ENCODE data around the gene CDRT4. TPM values are rescaled to one million over a fixed set of nuclear protein-coding genes. Genes with fewer than 3 reads are reported as not detected.
A peak's percentile ranks its signal among the peaks of the same experiment; 100 is the strongest.

The CDRT4 gene
- total and polyA plus RNA-seq, 5 experiments from 2014 or later = 0.84 to 10.6 (median 1.8) TPM

DNA sequence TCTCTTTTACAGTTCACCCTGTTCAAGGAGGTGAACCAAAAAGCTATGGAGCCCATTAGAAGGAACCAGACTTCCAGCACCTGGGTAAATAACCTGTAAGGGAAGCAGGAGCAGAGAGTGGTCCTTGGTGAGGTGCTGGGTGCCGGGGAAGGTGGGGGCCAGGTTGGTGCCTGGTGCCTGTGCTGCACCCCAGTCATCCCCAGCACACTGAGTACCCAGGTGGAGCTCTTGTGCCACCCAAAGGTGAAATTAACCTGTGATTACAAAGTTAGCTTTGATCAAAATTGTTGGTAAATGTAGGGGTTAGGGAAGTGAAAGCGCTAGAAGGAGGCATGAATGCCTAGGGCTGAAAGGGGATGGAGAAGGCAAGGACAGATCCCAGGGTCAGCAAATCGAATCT, 58.6 kb downstream of the CDRT4 start:
- Mint-ChIP-seq H3K27ac (no peak overlapping the region), H3K27me3 (peaks cover 0 to under 1% (median 0%) of the 10 kb centered on the region in 5 donors), H3K4me3 (no peak overlapping the region), H3K9me3 (no peaks in the 10 kb centered on the region), H3K36me3 (no peaks in the 10 kb centered on the region), H3K4me1 (peaks cover 0 to 1% (median 0%) of the 10 kb centered on the region in 4 donors)
- no peak for ATAC-seq
- DNase-seq = no peak
- POLR2A ChIA-PET = no interaction called here

DNA sequence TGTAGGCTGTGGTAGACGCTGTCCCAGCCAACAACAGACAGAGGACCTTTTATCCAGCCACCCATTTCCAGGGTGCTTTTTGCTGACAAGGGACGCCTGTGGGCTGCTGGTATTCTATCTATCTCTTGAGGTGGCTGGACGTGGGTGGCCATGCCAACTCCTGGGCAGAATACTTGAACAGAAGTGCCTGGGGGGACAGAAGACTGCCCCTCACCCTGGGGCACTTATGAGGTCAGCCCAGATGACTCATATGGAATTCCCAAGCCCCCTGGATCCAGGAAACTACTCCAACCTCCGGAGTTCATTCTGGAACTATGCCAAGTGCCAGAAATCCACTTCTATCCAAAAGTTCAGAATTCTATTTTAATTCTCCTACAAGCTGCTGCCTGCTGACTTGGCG, 61.3 kb downstream of the CDRT4 start:
- DNase-seq (no peak), ATAC-seq (no peak)
- Mint-ChIP-seq H3K9me3 (no peaks in the 10 kb centered on the region), H3K27me3 (peaks cover 0 to 12% (median 3%) of the 10 kb centered on the region in 5 donors), H3K4me3 (no peak overlapping the region), H3K27ac (no peak overlapping the region), H3K36me3 (no peaks in the 10 kb centered on the region), H3K4me1 (peaks cover 0 to 1% (median 0%) of the 10 kb centered on the region in 4 donors)
- POLR2A ChIA-PET = no interaction called here

DNA sequence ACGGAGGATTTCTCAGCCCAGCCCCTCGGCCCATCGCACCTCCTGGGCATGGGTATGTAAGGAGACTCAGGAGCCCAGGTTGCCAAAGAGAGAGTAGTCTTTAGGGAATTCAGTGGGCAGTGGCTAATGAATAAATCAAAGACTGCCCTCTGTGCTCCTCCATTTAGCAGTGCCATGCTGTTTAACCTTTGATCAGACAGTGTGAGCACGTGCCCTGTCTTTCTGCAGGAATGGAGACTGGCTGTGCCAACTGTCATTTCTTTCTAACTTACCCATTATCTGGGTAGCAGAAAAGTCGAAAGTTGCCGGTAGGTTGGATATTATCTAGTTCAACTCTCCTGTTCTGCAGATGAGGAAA, 62.4 kb downstream of the CDRT4 start:
- Mint-ChIP-seq H3K36me3 (no peaks in the 10 kb centered on the region), H3K27ac (no peak overlapping the region), H3K4me3 (no peak overlapping the region), H3K27me3 (peaks cover 0 to 12% (median 4%) of the 10 kb centered on the region in 5 donors), H3K9me3 (no peaks in the 10 kb centered on the region), H3K4me1 (peaks cover 0 to 1% (median 0%) of the 10 kb centered on the region in 4 donors)
- POLR2A ChIA-PET = no interaction called here
- DNase-seq = no peak
- no peak for ATAC-seq

DNA sequence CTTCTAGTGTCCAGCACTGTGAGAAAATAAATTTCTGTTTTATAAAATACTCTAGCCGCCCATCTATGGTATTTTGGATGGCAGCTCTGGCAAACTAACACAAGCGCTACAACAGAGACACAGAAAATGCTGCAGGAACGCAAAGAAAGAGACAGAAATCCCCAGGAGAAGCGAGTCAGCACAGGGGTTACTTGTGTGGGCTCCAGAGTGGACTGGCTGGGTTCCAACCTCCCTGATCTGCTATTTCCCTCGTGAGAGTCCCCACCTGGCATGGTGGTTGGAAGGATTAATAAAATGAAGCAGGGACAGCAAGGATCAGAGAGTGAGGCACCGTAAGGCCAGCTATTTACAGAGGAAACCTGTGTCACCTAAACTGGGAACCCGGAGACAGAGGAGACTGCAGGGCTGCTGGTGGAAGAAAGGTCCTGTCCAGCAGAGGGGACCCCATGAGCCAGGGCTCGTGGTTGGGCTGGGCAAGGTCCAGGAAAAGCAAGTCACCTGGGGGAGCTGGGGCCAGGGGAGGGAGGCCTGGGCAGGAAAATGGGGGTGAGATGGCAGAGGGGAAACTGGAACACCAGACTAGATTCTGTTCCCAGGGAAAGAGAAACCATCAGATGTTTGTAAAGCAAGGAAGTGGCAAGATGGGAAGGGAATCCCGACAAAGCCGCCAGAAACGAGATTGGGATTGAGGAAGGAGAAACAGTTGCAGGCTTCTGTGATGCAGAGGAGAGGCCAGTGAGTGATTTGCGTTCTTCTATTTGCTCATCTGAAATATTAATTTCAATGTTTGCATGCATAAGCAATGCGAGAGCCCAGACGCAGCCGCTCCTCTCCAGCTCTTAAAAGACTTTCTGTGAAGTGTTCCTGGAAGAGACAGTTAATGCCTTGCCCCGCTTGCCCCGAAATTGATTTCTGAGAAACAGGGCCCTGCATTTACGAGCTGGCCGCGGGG, 63.0 kb downstream of the CDRT4 start:
- Mint-ChIP-seq H3K4me3 (no peak overlapping the region), H3K27ac (no peak overlapping the region), H3K27me3 (peaks cover 0 to 12% (median 4%) of the 10 kb centered on the region in 5 donors), H3K9me3 (no peaks in the 10 kb centered on the region), H3K4me1 (peaks cover 0 to 1% (median 0%) of the 10 kb centered on the region in 4 donors), H3K36me3 (no peaks in the 10 kb centered on the region)
- POLR2A ChIA-PET = no interaction called here
- ATAC-seq (no peak), DNase-seq (no peak)

DNA sequence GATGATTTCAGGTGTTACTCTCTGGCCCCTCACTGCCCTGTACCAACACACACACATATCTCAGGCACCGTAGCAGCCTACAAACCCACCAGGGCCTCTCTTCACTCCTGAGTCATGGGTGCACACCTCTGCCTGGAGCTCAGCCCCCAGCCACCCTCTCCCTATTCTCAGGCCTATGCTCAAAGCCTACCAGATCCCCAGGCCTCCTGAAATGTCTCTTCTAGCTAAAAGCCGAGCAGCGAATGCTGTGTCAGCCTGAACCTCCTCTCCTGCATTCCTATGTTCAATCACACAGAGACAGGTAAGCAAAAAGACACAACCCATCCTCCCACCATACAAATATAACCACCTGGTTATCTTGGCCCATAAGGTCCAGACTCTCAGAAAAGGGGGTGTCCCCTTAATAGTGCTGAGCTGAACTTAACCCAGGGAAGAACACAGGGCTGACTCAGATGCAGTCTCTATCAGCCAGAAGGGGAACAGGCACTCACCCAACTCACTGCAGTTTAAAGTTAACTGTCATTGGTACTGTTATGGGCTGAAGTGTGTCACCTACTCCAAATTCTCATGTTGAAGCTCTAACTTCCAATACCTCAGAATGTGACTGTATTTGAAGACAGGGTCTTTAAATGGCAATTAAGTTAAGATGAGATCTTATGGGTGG, 64.0 kb downstream of the CDRT4 start:
- Mint-ChIP-seq H3K4me1 (peaks cover 0 to 1% (median 0%) of the 10 kb centered on the region in 4 donors), H3K36me3 (no peaks in the 10 kb centered on the region), H3K9me3 (no peaks in the 10 kb centered on the region), H3K27ac (no peak overlapping the region), H3K27me3 (peaks cover 0 to 15% (median 4%) of the 10 kb centered on the region in 5 donors), H3K4me3 (no peak overlapping the region)
- DNase-seq (no peak), ATAC-seq (no peak)
- POLR2A ChIA-PET = no interaction called here

DNA sequence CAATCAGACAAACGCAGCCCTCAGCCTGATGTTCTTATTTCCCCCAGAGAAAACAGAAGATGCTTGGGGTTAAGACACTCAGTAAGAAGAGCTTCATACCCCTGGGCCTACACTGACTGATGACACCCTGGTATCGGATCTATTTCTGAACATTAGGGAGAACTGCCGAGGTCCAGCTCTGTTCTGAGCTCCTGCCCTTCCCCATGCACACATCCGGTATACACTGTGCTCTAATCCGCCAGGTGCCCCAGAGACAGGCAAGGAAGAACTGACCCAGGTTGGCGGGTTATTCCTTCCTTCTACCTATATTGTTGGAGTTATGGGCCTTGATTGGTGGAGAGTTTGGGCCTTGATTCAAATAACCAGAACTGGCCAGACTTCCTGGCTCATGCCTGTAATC, 68.0 kb downstream of the CDRT4 start:
- POLR2A ChIA-PET = no interaction called here
- ATAC-seq = no peak

DNA sequence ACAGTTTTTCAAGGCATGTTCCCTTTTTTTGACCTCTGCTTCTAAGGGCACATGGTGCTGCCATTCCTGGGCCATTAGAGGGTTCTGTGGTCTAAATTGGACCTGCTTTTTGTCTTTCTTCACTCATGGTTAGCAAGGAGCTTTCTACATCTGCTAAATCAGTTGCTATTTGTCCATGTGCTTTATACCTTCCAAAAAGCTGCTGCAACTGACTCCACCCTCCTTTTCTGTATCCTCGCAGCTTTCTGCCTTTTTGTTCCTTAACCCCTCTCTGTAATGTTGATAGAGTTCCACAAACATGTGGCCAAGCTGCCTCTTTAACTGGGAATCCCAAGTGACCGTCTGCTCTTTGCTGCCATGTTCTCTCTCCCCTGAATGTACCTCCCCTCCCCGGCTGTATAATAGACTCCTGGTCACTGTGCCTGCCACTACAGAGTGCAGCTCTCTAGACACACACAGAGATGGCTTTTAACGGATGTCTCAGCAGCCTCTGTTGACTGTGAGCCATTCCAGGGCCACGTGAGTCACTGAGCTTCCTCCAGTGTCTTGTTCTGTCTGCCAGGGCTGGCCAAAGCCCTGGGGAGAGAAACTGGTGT, 68.6 kb downstream of the CDRT4 start:
- Mint-ChIP-seq H3K9me3 (peaks cover 0 to 4% (median 0%) of the 10 kb centered on the region in 9 donors), H3K27me3 (peaks cover 4 to 31% (median 19%) of the 10 kb centered on the region in 5 donors), H3K36me3 (no peaks in the 10 kb centered on the region), H3K27ac (no peak overlapping the region), H3K4me1 (no peaks in the 10 kb centered on the region), H3K4me3 (no peak overlapping the region)
- DNase-seq (no peak), ATAC-seq (no peak)
- POLR2A ChIA-PET = no interaction called here

More for the DNA sequence above, 68.0 kb downstream of the CDRT4 start:
- peaks cover 4 to 28% (median 16%) of the 10 kb centered on the region in 5 donors for H3K27me3 Mint-ChIP-seq
- no peak for DNase-seq
- H3K4me1 Mint-ChIP-seq = no peaks in the 10 kb centered on the region
- H3K9me3 Mint-ChIP-seq = peaks cover 0 to 4% (median 0%) of the 10 kb centered on the region in 9 donors
- H3K4me3 Mint-ChIP-seq = no peak overlapping the region
- H3K36me3 Mint-ChIP-seq = no peaks in the 10 kb centered on the region
- H3K27ac Mint-ChIP-seq = no peak overlapping the region

DNA sequence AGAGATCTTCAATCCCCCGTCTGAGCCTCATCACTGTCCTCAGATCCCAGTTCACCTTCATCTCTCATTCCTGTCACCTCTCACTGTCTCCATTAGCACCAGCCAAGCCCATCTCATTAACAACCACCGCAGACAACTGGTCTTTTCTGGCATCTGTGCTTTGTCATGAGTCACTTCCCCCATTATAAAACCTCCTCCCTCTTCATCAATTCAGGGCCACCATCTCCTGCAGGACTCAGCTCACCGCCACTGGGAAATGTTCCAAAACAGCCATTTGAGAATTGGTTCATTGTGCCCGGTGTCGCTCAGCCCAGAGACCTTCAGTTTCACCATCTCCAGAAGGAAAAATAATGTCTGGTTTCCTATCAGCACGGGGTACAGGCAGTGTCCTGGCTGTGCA, 69.1 kb downstream of the CDRT4 start:
- no peaks in the 10 kb centered on the region for H3K36me3 Mint-ChIP-seq

DNA sequence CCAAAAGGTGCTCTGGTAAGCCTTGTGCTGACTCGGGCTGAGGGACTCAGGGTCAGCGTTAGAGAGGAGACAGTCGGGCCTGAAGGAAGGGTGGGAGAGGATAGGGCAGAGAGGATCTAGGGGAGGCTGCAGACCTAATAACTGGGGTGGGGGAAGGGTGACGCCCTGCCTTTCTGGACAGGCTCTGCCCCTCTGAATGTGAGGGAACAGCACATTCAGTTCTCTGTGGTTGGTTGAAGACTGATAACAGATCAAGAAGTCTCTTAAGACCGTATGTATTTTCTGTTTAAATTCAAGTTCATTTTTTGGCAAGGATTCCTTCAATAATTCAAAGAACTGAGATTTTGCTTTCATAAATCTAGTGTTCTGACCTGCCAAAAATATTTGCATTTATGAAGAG, 69.8 kb downstream of the CDRT4 start:
- no peaks in the 10 kb centered on the region for H3K36me3 Mint-ChIP-seq
- POLR2A ChIA-PET = no interaction called here
- DNase-seq (no peak), ATAC-seq (no peak)
- no peaks in the 10 kb centered on the region for H3K4me1 Mint-ChIP-seq
- no peak overlapping the region for H3K4me3 Mint-ChIP-seq
- H3K27ac Mint-ChIP-seq = no peak overlapping the region
- H3K9me3 Mint-ChIP-seq = peaks cover 0 to 4% (median 0%) of the 10 kb centered on the region in 9 donors
- peaks cover 9 to 38% (median 21%) of the 10 kb centered on the region in 5 donors for H3K27me3 Mint-ChIP-seq

More for the DNA sequence above, 69.1 kb downstream of the CDRT4 start:
- Mint-ChIP-seq H3K27ac (no peak overlapping the region), H3K4me3 (no peak overlapping the region), H3K27me3 (peaks cover 9 to 37% (median 20%) of the 10 kb centered on the region in 5 donors), H3K9me3 (peaks cover 0 to 4% (median 0%) of the 10 kb centered on the region in 9 donors), H3K4me1 (no peaks in the 10 kb centered on the region)
- DNase-seq = no peak
- POLR2A ChIA-PET = no interaction called here
- ATAC-seq = no peak

DNA sequence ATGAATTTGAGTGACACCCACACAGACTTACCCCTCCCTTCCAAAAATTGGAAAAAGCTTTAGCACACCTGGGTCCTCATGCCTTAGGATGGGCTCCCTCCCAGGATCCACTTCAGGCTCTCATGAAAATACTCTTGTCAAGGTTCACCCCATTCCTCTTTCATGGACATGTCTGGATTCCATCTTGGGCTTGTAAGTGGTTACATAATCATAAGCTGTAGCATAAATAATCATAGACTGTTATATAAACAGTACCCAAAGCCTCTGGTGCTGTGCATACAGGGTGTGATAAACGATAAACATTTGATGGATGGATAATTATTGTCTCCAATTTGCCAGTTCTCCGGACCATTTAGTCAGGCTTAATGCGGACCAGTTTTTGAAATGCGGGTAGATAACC, 72.3 kb downstream of the CDRT4 start:
- DNase-seq = no peak
- Mint-ChIP-seq H3K9me3 (peaks cover 0 to 4% (median 0%) of the 10 kb centered on the region in 9 donors), H3K36me3 (no peaks in the 10 kb centered on the region), H3K27ac (peak overlapping the region in 1 of 10 donors; percentile 18), H3K4me3 (no peak overlapping the region), H3K4me1 (no peaks in the 10 kb centered on the region), H3K27me3 (peaks cover 9 to 45% (median 27%) of the 10 kb centered on the region in 5 donors)
- no peak for ATAC-seq
- POLR2A ChIA-PET = no interaction called here

DNA sequence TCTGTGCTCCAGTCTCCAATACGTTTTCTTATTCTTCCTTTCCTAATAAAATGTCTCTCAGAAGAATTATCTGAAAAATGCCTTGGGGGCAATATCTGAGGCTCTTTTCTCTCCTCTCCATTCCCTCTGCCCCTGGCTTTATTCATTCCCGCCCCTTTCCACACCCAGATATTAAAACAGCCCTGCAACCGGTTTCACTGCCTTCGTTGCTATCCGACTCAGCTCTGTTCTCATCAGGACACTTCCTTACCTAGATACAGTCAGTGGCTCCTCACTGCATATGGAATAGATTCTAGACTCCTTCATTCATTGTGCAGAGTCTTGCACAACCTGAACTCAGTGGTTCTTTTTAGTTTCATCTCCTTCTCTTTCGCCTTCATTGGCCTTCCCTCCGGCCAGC, 74.0 kb downstream of the CDRT4 start:
- Mint-ChIP-seq H3K4me1 (no peaks in the 10 kb centered on the region), H3K27me3 (peaks cover 11 to 43% (median 30%) of the 10 kb centered on the region in 5 donors), H3K36me3 (no peaks in the 10 kb centered on the region), H3K4me3 (no peak overlapping the region), H3K27ac (no peak overlapping the region), H3K9me3 (peaks cover 0 to 4% (median 0%) of the 10 kb centered on the region in 9 donors)
- POLR2A ChIA-PET = no interaction called here
- DNase-seq = no peak
- ATAC-seq = no peak

DNA sequence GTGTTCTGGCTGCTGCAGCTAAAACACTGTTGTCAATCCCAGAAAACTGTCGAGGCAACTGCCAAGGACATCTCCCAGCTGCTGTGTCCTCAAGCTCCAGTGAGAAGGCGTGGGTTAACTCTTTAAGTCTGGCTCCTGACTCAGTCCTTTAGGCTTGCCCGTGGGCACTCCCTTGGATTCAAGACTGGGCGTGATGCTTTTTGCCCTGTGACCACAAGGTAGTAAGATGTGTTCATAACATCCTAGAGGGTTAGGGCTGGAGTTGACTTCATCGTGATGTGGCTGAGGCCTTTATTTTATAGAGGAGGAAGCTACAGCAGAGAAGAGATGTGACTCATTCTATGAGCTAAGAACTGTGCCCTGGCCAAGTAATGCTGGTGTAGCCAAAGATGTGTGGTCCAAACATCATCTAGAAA, 75.1 kb downstream of the CDRT4 start:
- DNase-seq (no peak), ATAC-seq (no peak)
- POLR2A ChIA-PET = no interaction called here
- Mint-ChIP-seq H3K4me3 (no peak overlapping the region), H3K36me3 (no peaks in the 10 kb centered on the region), H3K27ac (no peak overlapping the region), H3K27me3 (peaks cover 11 to 38% (median 25%) of the 10 kb centered on the region in 5 donors), H3K9me3 (peaks cover 0 to 4% (median 0%) of the 10 kb centered on the region in 9 donors), H3K4me1 (no peaks in the 10 kb centered on the region)
